Endothelial cell of umbilical vein (primary cell): ENCODE data around the gene TRAPPC4. TPM values are rescaled to one million over a fixed set of nuclear protein-coding genes. Genes with fewer than 3 reads are reported as not detected.
"Not testable (repeated sequence)": the region's sequence is repeated elsewhere in the genome, so short reads cannot be mapped to it uniquely, and the experiment has no call there.

Source experiments
- Bru-seq: library from RNA; stranded (reverse); fragments of 400-500 nt; gene quantifications from one replicate; lab custom pipeline; 2021; lab: Mats Ljungman, UMichigan
- BruChase-seq, 2 experiments: library from RNA; stranded (reverse); fragments of 400-500 nt; gene quantifications; one replicate each; lab custom pipeline; 2021; lab: Mats Ljungman, UMichigan
- BruUV-seq: library from RNA; stranded (reverse); fragments of 400-500 nt; replicated peaks from 2 replicates; lab custom pipeline; 2021; lab: Mats Ljungman, UMichigan
- CTCF ChIA-PET: fragments of 300-600, 350-600 bp; sonication (Branson Sonifier 250); formaldehyde crosslinking; loops from one replicate; lab custom pipeline; 2021; ENCODE audit warnings: antibody characterized with exemption, inconsistent platforms; lab: Charles Lee
- POLR2A ChIA-PET: fragments of 300-600, 350-600 bp; sonication (Branson Sonifier 250); formaldehyde crosslinking; loops from one replicate; lab custom pipeline; 2021; ENCODE audit warnings: antibody characterized with exemption, inconsistent platforms; lab: Charles Lee
- DNase-seq: peaks from one replicate; pipeline ENCODE4 v3.0.0-alpha.2; 2011; ENCODE audit warnings: low read depth, low spot score
- FAIRE-seq: peaks from 2 replicates; lab custom pipeline; 2011; peaks lifted over from hg19 to GRCh38; lab: Jason Lieb, UNC
- H2AFZ ChIP-seq: 2 replicates; pipeline ENCODE4 v1.6.0; 2012; ENCODE audit warnings: low read depth, low read length, control low read depth, inconsistent platforms
- H3K27ac ChIP-seq: 2 replicates; pipeline ENCODE4 v1.5.1; 2011; ENCODE audit warnings: low read depth, mild to moderate bottlenecking, control low read depth, low read length, moderate library complexity; ENCODE audit not compliant: insufficient read depth
- H3K27me3 ChIP-seq, 2 experiments: 2 replicates each; pipeline versions ENCODE4 v1.6.0 to v1.6.1; 2011; ENCODE audit warnings: low read length in 2 of 2, mixed read lengths in 1 of 2; ENCODE audit not compliant: control insufficient read depth in 2 of 2, insufficient read depth in 2 of 2
- H3K36me3 ChIP-seq, 2 experiments: 2 replicates in 1 of 2; 3 replicates in 1 of 2; pipeline ENCODE4 v1.5.1; 2011; ENCODE audit warnings: low read length in 2 of 2, mild to moderate bottlenecking in 1 of 2, moderate library complexity in 1 of 2; ENCODE audit not compliant: control insufficient read depth in 2 of 2, insufficient read depth in 2 of 2; ENCODE audit errors: extremely low read depth in 1 of 2
- H3K4me1 ChIP-seq: 3 replicates; pipeline ENCODE4 v1.5.1; 2011; ENCODE audit warnings: mild to moderate bottlenecking, low read length; ENCODE audit not compliant: control insufficient read depth, insufficient read depth; ENCODE audit errors: extremely low read depth
- H3K4me2 ChIP-seq: 2 replicates; pipeline ENCODE4 v1.6.1; 2011; ENCODE audit warnings: low read length, control low read depth, mixed read lengths; ENCODE audit not compliant: insufficient read depth
- H3K4me3 ChIP-seq, 3 experiments: fragments of 200-600 bp in 1 of 3; sonication (generic), shearing (Covaris generic) in 1 of 3; replicated peaks in 1 of 3; 2 replicates each; pipeline ENCODE4 v1.5.1; 2011 to 2016; ENCODE audit warnings: control low read depth in 3 of 3, low read length in 3 of 3, mild to moderate bottlenecking in 2 of 3, inconsistent platforms in 1 of 3, low read depth in 1 of 3, moderate library complexity in 1 of 3; ENCODE audit not compliant: insufficient read depth in 1 of 3
- H3K79me2 ChIP-seq: 2 replicates; pipeline ENCODE4 v1.6.0; 2012; ENCODE audit warnings: low read length, inconsistent platforms; ENCODE audit not compliant: control insufficient read depth, insufficient read depth
- H3K9ac ChIP-seq: replicated peaks from 2 replicates; pipeline ENCODE3; 2011; ENCODE audit warnings: low read length, control low read depth; ENCODE audit not compliant: insufficient read depth; ENCODE audit errors: extremely low read depth
- H3K9me1 ChIP-seq: replicated peaks from 3 replicates; pipeline ENCODE4 v1.6.0; 2011; ENCODE audit warnings: mild to moderate bottlenecking, low read length; ENCODE audit not compliant: control insufficient read depth, insufficient read depth; ENCODE audit errors: extremely low read depth
- H3K9me3 ChIP-seq: replicated peaks from 2 replicates; pipeline ENCODE4 v1.5.1; 2012; ENCODE audit warnings: low read length, inconsistent platforms; ENCODE audit not compliant: control insufficient read depth, insufficient read depth
- H4K20me1 ChIP-seq: replicated peaks from 2 replicates; pipeline ENCODE3; 2011; ENCODE audit warnings: mild to moderate bottlenecking, low read length; ENCODE audit not compliant: control insufficient read depth, insufficient read depth; ENCODE audit errors: extremely low read depth
- GATA2 ChIP-seq: IDR thresholded peaks from 2 replicates; pipeline ENCODE4 v1.7.0; 2011; ENCODE audit warnings: low read depth, mild to moderate bottlenecking, moderate library complexity, mixed read lengths, low read length; ENCODE audit not compliant: insufficient read length, insufficient read depth
- JUN ChIP-seq: IDR thresholded peaks from 2 replicates; pipeline ENCODE4 v1.6.1; 2011; ENCODE audit warnings: borderline replicate concordance, low read depth; ENCODE audit not compliant: insufficient read length, insufficient read depth
- MYC ChIP-seq: IDR thresholded peaks from one replicate; pipeline ENCODE4 v1.6.1; 2011; ENCODE audit warnings: mild to moderate bottlenecking, low read depth, low read length
- POLR2A ChIP-seq: IDR thresholded peaks from 2 replicates; pipeline ENCODE4 v1.6.1; 2012; ENCODE audit warnings: low read depth, mild to moderate bottlenecking, control low read depth, low read length
- POLR2AphosphoS5 ChIP-seq: IDR thresholded peaks from 2 replicates; pipeline ENCODE4 v1.6.1; 2012; ENCODE audit warnings: low read depth, mild to moderate bottlenecking, control low read depth, low read length, moderate library complexity; ENCODE audit not compliant: insufficient read depth
- dilution Hi-C: fragments of 300-500 bp; cut with MboI; formaldehyde crosslinking; loops from one replicate; pipeline ENCODE4 v1.15.0; 2019; ENCODE audit warnings: low sequenced_read_pairs; ENCODE audit not compliant: extremely low pct_ligation_motif_present
- intact Hi-C: fragments of 100-400 bp; cut with micrococcal nuclease; formaldehyde crosslinking; loops from one replicate; pipeline ENCODE4 v1.10.0; 2022
- long read RNA-seq: library from polyadenylated mRNA; stranded (forward); transcript quantifications from one replicate; pipeline ENCODE4 v2.0.0, GENCODE V29; 2021
- polyA minus RNA-seq, 3 experiments: library from RNA; depleted of rRNA, polyadenylated mRNA; stranded (reverse); fragments of >200 nt; gene quantifications; 1 replicate in 1 of 3; 2 replicates in 2 of 3; pipeline ENCODE4 v1.2.3, GENCODE V29; 2011
- polyA plus RNA-seq, 4 experiments: library from polyadenylated mRNA; depleted of rRNA in 3 of 4; stranded (reverse) in 3 of 4; unstranded in 1 of 4; fragments of >200 nt; gene quantifications; 2 replicates each; pipeline versions ENCODE4 v1.2.1 to v1.2.3, GENCODE V29; 2011 to 2012; ENCODE audit warnings: missing spikeins in 1 of 4
- total RNA-seq: library from RNA; stranded (reverse); gene quantifications from 2 replicates; pipeline ENCODE4 v1.2.3, GENCODE V29; 2021

Gene TRAPPC4, protein sequence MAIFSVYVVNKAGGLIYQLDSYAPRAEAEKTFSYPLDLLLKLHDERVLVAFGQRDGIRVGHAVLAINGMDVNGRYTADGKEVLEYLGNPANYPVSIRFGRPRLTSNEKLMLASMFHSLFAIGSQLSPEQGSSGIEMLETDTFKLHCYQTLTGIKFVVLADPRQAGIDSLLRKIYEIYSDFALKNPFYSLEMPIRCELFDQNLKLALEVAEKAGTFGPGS
- 64.2 and 79.3 TPM in 2 replicates for total RNA-seq
- polyA plus RNA-seq = 180 and 224 TPM in 2 replicates
- 149 and 157 TPM in 2 replicates for polyA plus RNA-seq (2011; cell fraction: cytosol; rRNA removed)
- 75.4 and 81.5 TPM in 2 replicates for polyA plus RNA-seq (2011; cell fraction: nucleus; rRNA removed)
- 136 and 157 TPM in 2 replicates for polyA plus RNA-seq (2012)
- polyA minus RNA-seq = 108 and 114 TPM in 2 replicates
- polyA minus RNA-seq (2011; cell fraction: cytosol; rRNA and poly(A)+ RNA removed) = 17.2 TPM
- 22.6 and 23.1 TPM in 2 replicates for polyA minus RNA-seq (2011; cell fraction: nucleus; rRNA and poly(A)+ RNA removed)
- Bru-seq, nascent RNA = percentile 69 among the genes with signal in this experiment
- BruChase-seq, experiment 1, labeled RNA remaining after a 6-hour chase = percentile 83 among the genes with signal in this experiment
- percentile 78 among the genes with signal in this experiment for BruChase-seq, experiment 2, labeled RNA remaining after a 2-hour chase
- long read RNA-seq, transcript TRAPPC4-214 (5 exons, 1,759 nt) = major isoform, 227 of 252 reads
- long read RNA-seq, partial matches to known transcripts = 2 of 252 reads
- long read RNA-seq, other reads (novel, unspliced or antisense) = 6 of 252 reads

GRCh38 chr11:119018074-119018938 lies at the start of gene TRAPPC4, which contains the start of gene RPS25:
TSS of gene TRAPPC4 (plus strand) at chr11:119018766. CDS start at chr11:119018796, 30 bp downstream.
TSS of gene RPS25 (minus strand) at chr11:119018343. CDS start at chr11:119018284, 59 bp downstream.
- H3K4me3 ChIP-seq = peak within 1 kb of the TSS; percentile 79 to 98 (median 95)
- no peaks in the 10 kb centered on the region for H3K9me3 ChIP-seq
- H3K79me2 ChIP-seq = peaks cover 44% of the 10 kb centered on the region
- H3K9me1 ChIP-seq = no peaks in the 10 kb centered on the region
- dilution Hi-C loops (no loop called here), intact Hi-C loops (loop anchor here (1.0 to 5.0 kb wide), 6 partner anchors 12 to 303 kb away; partner anchors contain the start of genes BCL9L, CENATAC, HYOU1 and SLC37A4)
- no TSS peak for BruUV-seq
- ChIA-PET CTCF (interaction anchor here (1.2 to 3.1 kb wide), 4 partner anchors 13 to 329 kb away, joined by 3 to 11 read pairs (median 4); partner anchors contain the start of gene SLC37A4), POLR2A (interaction anchor here (0.5 to 1.2 kb wide), 2 partner anchors 21 to 28 kb away, joined by 4 to 6 read pairs; partner anchors contain the start of gene CENATAC)
- H3K4me2 ChIP-seq = peak within 1 kb of the TSS; percentile 81
- no peaks in the 10 kb centered on the region for H3K27me3 ChIP-seq
- peak within 1 kb of the TSS; percentile 87 for H2AFZ ChIP-seq
- DNase-seq (peak; percentile 97), FAIRE-seq (peak; percentile 99)
- no peaks in the 10 kb centered on the region for H4K20me1 ChIP-seq
- peak within 1 kb of the TSS; percentile 85 for H3K9ac ChIP-seq
- peak within 1 kb of the TSS; percentile 60 for H3K27ac ChIP-seq
- TF ChIP-seq POLR2A (peak; percentile 92), POLR2AphosphoS5 (peak; percentile 90), MYC (peak; percentile 5), GATA2 (no peak), JUN (no peak)
- H3K4me1 ChIP-seq = peaks cover 18% of the 10 kb centered on the region
- H3K36me3 ChIP-seq = peaks cover 19 to 23% of the 10 kb centered on the region in 2 experiments

- H3K9ac ChIP-seq, DNase-seq, H2AFZ ChIP-seq, BruUV-seq, CTCF ChIA-PET, H3K36me3 ChIP-seq, H3K4me3 ChIP-seq, FAIRE-seq, intact Hi-C loops, H3K4me2 ChIP-seq, H3K9me3 ChIP-seq, H3K79me2 ChIP-seq, POLR2A ChIA-PET, dilution Hi-C loops, H3K27ac ChIP-seq, H4K20me1 ChIP-seq, H3K9me1 ChIP-seq, H3K27me3 ChIP-seq, H3K4me1 ChIP-seq: not testable (repeated sequence)
These were observed 49.1 kb upstream of the TRAPPC4 start for GRCh38 chr11:118969508-118969907.
